Epidermal melanocyte (primary cell): ENCODE data around the gene LTBP1.
"Not testable (repeated sequence)": the region's sequence is repeated elsewhere in the genome, so short reads cannot be mapped to it uniquely, and the experiment has no call there.

Experiments used
- DNase-seq: peaks from one replicate; pipeline ENCODE4 v3.0.0; 2011; ENCODE audit warnings: low spot score; ENCODE audit not compliant: insufficient read length

LTBP1 gene

DNA sequence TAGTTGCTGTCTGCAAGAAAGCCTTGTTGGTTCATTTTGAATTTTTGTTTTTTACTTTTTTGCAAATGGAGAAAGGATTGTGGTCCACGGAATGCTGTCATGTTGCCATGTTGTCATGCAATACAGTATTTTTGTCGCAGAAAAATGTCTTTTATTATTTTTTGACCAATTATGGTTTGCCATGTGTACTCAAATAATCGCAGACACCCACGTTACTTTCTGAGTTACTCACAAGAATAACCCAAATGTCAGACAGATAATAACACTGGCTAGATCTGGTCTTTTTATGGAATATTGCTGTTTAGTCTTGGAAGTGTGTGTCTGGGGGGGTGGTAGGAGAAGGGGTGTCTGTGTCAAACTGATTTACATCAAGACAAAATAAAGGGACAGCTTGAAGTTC is 188.9 kb downstream of the LTBP1 start:
- DNase-seq, result no peak

DNA sequence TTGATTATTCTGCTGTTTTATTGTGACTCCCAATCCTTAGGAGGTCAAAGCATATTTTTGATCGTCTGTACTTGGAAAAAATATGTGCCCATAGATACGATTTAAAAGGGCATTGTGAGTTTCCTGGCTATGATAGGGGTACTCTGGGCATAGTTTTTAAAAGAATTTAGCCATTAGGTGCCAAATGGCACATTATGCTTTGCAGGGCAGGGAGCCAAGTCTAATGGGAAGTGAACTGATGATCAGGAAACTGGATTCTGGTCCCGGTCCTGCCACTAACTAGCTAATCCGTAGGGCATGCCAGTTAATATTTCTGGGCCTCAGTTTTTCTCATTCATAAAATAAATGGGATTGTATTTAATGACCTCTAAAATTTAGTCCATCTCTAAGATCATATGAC is 189.3 kb downstream of the LTBP1 start:
- no peak for DNase-seq

DNA sequence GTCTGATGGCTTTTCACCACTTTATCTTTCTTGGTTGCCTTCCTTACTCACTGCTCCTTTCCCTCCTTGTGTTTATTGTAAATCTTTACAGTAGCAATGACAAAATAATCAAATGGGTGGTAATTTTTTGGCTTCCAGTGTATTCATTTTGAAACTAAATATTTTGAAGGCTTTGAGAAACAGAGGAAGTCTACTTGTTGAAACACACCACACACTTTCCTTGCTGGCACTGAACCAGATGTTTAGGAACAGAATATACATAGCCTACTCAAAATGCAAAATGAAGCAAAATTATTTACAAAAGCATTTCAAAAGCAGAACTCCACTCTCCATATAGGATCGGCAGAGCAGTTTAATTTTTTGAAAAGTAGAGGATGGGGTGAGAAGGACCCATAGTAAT is 189.8 kb downstream of the LTBP1 start:
- DNase-seq, result no peak

GRCh38 chr2:33137331-33137730 is 190.6 kb downstream of the LTBP1 start:
- no peak for DNase-seq

DNA sequence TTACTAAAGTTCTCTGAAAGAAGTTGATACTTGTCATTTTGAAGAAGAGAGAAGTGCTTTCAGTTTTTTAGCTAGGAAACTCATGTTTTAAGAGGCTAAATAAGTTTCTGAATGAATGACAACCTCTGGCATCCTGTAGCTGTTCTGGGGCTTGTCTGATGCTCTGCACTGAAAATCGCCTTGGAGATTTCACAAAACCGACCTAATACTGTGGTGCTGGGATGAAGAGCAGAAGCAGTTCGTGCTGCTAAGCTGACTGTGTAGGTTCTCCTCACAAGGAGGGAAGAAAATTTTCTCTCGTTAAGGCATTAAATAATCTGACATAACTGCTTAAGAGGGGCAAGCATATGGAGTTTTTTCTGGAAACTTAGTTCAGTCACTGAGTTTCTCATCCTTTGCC is 193.2 kb downstream of the LTBP1 start:
- DNase-seq, result no peak

- no peak for DNase-seq
These were observed 194.7 kb downstream of the LTBP1 start for GRCh38 chr2:33141476-33141875.

- DNase-seq, result no peak
These were observed 196.1 kb downstream of the LTBP1 start for GRCh38 chr2:33142810-33143209.

DNA sequence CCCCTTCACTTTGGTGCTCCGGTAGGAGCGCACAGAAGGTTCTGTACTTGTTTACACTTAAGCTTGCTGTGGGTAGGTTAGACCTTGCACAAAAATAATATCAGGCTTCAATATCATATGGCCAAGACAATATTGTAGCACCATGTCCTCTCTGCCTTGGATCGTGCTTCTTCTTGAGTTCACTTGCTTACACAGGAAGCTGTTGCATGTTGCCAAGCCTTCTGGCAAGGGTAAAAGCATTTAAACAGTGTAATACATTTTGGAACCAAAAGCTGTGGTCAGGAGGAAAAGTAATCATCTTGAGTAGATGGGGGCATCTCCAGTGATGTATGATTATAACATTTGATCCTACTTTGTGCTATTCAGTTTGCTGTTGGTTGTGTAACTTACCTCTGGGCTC is 197.5 kb downstream of the LTBP1 start:
- DNase-seq, result no peak

GRCh38 chr2:33145459-33145858 is 198.7 kb downstream of the LTBP1 start:
- DNase-seq, result peak; percentile 43

- no peak for DNase-seq
These were observed 199.3 kb downstream of the LTBP1 start for GRCh38 chr2:33146102-33146501.

DNA sequence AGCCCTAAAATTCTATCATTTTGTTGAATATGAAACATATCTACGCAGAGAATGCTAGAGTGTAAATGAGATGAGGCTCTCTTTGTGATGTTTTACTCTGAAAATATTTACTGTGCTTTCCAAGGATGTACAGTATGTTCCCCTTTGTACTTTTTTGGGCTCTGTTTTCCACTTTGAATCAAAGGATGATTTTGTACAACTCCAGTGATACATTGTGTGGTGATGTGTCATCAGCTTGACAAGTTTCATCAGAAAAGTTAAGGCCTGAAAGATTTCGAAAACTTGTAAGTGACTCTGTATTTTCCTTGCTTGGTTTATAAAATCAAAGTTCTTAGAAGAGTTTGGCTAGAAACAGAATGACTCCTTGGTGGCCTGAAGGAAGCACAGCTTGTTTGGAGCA is 206.3 kb downstream of the LTBP1 start:
- DNase-seq, result no peak

DNA sequence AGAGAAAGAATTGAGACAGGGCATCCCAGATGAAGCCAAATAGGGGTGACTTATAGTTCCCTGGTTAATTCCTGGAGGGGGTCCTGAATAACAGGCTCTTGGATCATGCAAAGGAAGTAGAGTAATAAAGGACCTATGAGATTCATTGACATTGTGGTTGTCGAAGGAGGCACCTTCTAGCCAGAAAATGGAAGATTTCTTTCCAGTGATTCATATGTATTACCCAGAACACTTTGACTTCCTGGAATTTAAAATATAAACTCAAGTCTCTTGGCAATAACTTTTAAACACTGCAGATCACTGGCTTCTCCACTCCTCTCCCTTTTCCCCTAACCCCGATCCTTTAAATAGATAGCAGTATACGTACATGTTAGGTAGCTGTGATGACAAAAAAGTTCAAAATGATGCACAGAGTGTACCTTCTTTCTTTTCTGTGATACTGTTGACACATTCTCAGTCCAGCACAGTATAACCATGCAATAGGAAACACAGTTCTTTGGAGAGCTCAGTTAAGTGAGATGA is 211.8 kb downstream of the LTBP1 start:
- DNase-seq, result no peak

DNA sequence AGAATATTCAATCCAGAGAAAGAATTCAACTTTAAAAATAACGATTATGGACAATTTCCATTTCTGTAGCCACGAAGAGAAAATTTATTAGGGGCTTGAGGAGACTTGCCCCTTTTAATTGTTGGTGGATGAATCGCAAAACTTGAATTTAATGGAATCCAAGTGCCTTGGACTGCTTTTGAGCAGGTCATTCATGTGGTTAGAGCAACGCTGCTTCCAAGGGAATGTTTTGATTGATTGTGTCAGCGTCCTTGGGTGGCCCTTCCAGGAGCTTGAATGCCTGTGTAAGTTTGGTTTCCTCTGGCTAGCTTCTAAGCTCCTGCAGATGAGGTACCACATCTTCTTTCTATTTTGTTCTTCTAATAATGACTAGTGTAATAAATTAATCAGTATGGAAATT is 213.4 kb downstream of the LTBP1 start:
- DNase-seq, result no peak

GRCh38 chr2:33166287-33166881 is 219.6 kb downstream of the LTBP1 start:
- DNase-seq, result no peak

- no peak for DNase-seq
These were observed 221.0 kb downstream of the LTBP1 start for GRCh38 chr2:33167622-33168245.

GRCh38 chr2:33168425-33168824 is 221.7 kb downstream of the LTBP1 start:
- no peak for DNase-seq

- DNase-seq, result no peak
These were observed 222.2 kb downstream of the LTBP1 start for GRCh38 chr2:33168922-33169321.

- DNase-seq, result not testable (repeated sequence)
These were observed 223.5 kb downstream of the LTBP1 start for GRCh38 chr2:33170251-33170650.

DNA sequence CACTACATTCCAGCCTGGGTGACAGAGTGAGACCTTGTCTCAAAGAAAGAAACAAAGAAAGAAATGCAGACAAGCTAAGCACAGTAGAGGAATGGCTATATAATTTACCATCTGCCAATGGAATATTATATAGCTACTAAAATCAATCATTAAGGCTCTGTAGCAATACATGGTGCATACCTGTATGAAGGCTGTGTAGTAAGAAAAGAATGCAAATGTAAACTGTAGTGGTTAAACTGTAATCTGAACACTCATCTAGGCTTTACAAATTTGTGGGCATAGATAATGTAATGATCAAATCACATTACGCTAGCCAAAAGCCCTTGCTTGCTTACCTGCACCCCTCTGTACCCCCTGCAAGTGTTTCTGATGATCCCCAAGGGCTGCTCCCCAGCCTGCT is 230.9 kb downstream of the LTBP1 start:
- no peak for DNase-seq

GRCh38 chr2:33178209-33178608 is 231.5 kb downstream of the LTBP1 start:
- DNase-seq, result no peak

DNA sequence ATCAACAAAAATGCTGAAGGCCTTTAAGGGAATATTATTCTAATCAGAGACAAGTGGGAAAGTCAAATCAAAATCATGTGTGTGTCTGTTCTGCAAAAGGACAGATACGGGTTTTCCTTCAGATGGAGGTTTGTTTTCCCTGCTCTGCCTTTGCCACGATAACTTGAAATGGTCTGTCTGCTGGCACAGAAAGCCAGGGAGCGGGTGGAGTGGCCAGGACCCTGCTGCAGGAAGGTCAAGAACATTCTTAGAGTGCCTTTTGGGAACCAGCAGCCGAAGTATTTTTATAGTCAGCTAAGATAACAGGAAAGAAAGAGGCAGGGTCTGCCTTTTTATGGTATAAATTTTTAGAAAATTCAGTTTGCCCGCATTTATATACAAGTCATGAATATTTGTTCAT is 234.2 kb downstream of the LTBP1 start:
- DNase-seq, result no peak

DNA sequence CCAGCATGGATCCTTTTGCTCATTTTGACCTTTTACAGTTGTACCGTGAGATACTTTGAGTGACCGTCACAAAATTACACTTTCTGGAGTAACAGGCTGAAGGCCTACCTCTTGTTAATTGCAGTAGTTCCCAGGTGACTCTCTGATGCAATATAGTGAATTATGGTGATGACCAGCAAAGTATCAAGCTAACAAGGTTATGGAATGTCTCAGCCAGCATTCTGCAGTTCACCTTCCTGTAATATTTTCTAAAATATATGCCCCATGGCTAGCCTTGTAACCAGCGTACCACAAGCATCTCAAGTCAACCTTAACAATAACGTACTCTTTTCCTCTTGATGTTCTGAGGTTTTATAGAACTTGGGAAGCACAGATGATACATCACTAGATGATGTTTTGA is 234.7 kb downstream of the LTBP1 start:
- no peak for DNase-seq

DNA sequence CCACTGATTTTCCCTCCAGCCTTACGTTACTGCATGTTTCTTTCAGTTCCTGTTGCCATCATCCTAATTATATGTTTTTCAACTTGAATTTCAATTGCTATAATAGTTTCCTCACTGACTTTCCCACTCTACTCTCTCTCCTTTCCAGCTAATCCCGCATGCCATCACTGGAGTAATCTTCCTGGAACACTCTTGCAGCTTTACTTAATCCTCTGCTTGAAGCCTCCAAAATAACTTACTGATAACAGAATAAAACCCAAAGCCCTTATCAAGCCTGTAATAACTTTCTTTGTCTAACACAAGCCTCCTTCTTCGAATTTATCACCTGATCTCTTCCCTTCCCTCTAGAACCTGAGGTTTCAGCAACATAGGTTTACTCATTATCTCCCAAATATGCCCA is 237.3 kb downstream of the LTBP1 start:
- no peak for DNase-seq
